ENCODE results near the gene EFNA3.
A peak's percentile ranks its signal among the peaks of the same experiment; 100 is the strongest.
"Not testable (repeated sequence)": the region's sequence is repeated elsewhere in the genome, so short reads cannot be mapped to it uniquely, and the experiment has no call there.

EFNA3 gene

DNA sequence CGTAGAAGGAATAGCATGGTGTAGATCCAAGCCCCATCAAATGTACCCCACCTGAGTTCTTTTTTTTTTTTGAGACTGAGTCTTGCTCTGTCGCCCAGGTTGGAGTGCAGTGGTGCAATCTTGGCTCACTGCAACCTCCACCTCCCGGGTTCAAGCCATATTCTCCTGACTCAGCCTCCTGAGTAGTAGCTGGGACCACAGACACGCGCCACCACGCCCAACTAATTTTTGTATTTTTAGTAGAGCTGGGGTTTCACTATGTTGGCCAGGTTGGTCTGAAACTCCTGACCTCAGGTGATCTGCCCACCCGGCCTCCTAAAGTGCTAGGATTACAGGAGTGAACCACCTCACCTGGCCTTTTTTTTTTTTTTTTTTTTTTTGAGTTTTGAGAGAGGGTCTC lies 39.5 kb downstream of the EFNA3 start:
- not testable (repeated sequence) for DNase-seq

DNA sequence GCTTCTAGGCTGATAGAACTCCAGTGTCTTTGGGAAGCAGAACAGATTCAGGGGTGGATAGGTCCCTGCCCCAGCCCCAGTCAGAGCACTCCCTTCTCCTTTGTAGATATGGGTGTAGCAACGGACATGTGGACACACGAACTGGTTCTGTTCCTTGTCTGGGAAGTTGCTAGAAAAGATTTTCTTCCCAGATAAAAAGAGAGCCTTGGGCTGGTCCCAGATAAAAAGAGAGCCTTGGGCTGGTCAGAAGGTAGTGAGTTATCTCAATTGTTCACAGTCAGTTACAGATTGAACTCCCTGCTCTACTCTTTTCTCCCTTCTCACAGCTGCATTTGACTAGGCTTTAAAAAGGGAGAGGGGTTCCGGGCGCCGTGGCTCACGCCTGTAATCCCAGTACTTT lies 41.6 kb downstream of the EFNA3 start:
- DNase-seq, result no peak

DNA sequence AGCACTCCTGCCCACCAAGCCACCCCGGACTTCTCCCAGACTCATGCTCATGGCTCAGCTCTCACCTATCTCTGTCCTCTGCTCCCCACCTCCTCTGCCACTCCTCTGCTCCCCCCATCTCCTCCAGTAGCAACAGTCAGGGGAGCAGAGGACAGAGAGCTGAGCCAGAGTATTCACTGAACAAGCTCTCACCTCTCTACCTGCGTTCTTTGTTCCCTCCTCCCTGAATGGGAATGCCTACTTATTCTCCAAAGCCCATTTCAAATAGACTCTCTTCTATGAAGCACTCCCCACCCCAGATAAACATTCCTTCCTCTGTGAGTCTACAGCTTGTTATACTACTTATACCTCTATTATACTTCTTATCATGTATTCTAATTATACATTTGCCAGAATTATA lies 42.6 kb downstream of the EFNA3 start:
- no peak for DNase-seq

DNA sequence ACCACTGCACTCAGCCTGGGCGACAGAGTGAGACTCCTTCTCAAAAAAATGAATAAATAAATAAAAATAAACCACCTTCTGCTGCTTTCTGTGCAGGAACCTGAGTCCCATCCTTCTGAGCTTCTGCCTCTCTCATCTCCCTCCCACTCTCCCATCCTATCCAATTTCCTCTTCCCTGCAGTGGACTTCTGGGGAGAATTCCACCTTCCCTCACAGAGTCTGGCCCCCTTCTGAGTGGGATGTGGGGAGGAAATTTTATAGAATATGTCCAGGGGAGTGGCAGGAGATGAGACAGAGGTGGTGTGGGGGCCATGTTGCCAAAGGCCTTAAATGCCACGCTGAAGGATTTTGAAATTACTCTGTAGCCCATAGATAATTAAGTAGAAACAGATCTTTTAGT lies 43.7 kb downstream of the EFNA3 start:
- no peak for DNase-seq

DNA sequence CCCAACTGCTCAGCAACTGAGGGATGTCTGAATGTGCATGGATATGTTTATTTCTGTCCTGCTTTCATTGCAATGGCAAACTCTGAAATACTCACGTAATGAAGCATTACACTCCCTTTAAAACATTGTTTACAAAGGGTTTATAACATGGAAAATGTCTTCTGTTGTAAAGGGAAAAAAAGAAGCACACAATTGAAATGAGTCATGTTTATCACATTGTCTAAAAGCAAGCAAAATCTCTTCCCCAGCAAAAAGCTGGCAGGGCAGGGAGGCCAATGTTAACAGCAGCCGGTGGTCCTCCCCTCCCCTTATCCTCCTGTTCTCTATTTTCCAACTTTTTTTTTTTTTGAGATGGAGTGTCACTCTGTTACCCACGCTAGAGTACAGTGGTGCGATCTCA lies 45.2 kb downstream of the EFNA3 start:
- DNase-seq, result no peak

DNA sequence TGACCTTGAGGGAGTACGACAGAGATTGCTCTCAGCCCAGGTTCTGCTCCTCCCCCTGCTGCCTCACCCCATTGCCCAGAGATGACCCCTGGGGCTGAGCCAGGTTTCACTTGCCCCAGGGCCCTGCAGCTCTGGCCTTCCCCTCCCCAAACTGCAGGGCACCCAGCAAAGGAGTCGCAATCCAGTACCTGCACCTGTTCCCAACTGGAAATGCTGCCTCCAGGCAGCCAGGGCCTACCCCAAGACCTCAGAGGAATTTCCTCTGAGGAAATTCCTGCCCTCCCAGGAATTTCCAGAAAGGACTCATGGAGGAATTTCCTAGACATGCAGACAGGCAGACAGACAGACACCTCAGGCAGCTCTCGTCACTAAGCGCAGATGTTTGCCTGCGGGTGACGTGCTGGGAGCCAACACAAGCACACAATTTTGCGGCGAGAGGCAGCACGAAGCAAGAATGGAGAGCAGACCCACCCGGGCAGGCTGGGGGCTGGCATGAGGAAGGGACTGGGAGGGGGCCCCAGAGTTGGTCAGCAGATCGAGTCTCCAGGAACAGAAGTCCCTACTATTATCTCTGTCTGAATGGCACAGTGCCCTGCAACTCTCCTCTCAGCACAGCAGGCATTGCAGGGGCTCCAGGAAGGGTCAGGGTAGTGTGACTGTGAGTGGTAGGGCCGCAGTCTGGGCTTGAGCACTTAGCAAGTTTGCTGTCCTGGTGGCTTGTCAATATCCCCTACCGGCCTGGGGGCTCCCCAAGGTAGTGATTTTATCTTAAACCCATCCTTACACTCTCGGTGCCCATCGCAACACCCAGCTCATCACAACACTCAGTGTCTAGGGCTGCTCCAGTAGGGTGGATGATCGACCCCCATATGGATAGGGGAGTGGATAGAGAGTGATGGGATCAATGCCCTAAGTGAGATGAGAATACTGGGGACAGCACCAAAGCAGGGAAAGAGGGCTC lies 46.1 kb downstream of the EFNA3 start:
- DNase-seq, result no peak

DNA sequence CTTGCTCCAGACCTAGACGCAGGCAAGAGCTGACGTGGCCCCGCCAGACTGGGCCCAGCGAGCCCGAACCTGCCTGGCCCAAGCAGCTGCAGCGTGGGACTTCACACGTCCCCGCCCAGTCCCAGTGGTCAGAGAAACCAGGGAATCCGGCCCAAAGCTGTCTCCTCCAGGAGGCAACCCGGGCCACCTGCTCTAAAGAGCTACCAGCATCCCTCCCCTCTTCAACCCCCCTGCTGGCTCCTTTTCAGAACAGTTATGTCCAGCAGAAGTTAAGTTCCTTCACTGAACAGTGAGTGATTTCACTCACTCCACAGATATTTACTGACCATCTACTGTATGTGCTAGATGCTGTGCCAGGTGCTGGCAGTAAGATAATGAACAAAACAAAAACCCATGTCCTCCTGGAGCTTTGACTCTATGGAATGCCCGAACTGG lies 46.9 kb downstream of the EFNA3 start:
- DNase-seq, result no peak

DNA sequence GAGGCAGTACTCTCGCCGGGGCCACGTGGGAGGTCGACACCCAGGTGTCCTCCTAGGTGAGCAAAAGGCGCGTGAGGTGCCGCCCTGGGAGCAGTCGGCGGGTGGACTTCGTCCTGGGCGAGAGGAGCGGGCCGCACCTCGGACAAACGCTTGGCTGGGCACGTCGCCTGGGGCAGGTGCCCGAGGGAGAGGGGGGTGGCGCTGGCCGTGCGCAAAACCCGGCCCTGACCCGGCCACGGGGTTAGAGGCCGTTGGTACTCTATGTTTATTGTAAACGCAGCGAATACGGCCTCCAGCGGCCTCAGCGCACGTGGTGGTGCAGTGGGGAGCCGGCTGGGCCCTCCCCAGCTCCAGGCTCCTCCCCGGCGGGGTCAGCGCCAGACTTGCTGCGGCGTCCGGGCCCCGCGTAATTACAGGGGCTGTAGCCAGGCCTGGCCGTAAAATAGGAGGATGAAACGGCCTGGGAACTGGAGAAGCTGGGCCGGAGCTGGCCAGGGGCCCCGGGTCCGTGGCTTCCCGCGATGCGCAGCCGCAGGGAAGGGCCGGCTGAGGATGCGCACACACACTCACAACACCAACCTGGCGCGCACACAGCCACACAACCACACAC lies 47.4 kb downstream of the EFNA3 start:
- no peak for DNase-seq

DNA sequence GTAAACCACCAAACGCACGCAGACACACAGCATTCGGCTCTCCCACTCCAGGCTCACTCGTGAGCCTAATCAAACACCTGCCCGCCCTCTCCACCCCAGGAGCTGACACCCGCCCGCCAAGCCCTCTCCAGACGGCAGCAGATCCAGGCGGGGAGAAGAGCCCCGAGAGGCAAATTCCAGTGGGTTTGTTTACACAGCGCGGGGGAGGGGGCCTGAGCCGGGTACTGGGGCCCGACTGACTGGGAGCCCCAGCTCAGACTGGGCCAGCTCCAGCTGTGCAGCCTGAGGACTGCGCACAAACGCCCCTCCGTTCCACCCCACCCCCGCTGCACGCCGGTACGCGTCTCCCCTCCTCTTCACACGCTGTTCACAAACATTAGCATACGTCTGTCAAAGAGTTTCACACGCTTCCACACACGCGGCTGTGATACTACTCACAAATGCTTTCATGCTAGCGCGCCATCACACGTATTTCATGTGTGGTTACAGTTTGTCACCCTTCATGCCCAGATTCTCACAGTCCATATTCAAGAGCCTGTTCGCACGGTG lies 48.0 kb downstream of the EFNA3 start:
- peak; percentile 46 for DNase-seq

DNA sequence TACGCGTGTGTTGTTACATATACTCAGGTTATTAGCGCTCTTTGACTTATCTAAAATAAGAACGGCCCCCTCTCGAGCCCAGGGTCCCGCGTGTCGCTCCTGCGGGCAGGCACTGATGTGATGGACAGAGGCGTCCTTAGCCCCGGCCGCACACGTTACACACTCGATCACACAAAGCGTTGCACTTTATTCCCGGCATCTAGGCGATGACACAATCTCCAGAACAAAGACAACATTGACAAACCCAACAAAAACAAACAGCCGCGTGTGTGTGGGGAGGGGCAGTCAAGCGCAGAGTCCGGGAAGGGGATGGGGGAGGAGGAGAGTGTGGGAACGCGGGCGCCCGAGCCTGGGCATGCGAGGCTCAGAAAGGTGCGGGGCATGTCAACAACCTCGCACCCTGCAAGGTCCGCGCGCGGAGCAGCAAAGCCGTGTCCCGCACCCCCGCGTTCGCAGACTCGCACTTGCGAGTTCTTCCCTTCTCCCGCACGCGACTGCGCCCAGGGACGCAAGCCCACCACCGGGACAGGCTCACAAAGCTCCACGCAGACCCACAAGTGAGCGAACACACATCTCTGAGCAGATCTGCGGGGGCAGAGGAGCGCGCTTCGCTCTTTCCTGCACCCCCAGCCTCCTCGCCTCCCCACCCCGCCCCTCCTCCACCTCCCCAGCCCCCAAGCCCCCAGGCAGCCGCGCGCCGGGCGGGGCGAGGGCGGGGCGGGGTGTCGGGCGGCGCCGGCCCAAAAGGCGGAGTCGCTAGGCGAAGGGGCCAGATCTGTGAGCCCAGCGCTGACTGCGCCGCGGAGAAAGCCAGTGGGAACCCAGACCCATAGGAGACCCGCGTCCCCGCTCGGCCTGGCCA lies 48.7 kb downstream of the EFNA3 start, which contains the start of gene EFNA1:
TSS of gene EFNA1 (plus strand) at position 772 of the 862 bp plus-strand sequence. CDS start 102 bp downstream, outside the sequence.
- peak; percentile 37 for DNase-seq

DNA sequence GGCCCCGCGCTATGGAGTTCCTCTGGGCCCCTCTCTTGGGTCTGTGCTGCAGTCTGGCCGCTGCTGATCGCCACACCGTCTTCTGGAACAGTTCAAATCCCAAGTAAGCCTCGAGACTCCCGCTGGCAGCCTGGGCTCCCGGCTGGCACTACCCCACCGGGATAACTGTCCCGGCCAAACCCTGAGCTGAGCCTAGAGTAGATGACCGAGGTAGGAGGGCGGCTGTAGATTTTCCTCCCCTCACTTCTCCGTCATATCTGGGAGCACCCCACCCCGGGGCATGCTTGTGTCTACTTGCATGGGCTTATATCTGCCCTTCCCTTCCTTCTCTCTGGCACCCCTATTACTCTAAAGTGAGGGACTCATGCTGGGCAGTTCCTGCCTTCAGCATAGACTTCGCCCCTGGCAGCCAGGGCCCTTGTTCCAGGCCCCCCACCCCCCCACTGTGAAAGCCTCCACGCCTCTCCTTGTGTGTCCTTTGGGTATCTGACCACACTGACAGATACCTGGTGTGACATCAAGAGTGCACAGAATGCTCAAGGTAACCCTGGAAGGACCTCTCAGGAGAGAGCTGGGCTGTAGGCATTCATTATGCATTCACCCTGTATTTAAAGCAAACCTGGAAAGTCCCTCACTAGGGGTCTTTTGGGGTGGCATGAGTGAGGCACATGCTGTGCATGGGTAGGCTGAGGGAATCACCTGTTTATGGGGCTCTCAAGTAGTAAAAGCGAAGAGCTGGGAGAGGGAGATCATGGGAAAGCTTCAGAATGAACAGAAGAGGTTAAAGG lies 49.5 kb downstream of the EFNA3 start:
- DNase-seq, result no peak

DNA sequence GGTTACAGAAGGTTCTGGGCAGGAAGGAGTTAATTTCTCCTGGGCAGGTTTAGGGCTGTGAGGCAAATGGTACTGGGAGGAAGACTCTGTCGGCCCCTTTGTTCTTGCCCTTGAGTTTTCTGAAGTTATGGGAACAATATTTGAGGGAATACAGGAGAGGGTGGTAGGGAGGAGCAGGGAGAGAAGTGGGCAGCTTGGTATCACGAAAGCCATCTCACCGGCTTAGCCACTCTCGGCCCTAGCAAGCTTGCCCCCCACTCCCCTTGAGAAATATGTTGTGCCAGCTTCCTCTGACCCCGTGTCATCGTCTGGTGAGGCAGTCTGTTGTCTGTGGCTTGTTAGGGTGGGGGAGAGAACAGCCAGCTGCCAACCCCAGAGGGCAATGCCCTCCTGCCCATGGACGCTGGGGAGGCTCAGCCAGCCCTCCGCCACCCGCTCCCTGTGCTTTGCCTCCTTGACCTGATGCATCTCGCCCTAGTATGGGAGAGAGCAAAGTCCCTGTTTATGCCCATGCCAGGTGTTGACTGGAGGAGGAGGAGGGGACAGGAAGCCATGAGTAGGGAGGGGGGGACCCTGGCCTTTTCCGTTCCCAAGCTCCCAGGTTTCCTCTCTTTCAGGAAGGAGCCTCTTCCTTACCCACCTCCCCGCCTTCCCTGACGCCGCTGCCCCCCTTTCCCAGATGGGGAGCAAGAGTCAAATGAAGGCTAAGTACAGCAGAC lies 50.3 kb downstream of the EFNA3 start:
- peak; percentile 26 for DNase-seq

DNA sequence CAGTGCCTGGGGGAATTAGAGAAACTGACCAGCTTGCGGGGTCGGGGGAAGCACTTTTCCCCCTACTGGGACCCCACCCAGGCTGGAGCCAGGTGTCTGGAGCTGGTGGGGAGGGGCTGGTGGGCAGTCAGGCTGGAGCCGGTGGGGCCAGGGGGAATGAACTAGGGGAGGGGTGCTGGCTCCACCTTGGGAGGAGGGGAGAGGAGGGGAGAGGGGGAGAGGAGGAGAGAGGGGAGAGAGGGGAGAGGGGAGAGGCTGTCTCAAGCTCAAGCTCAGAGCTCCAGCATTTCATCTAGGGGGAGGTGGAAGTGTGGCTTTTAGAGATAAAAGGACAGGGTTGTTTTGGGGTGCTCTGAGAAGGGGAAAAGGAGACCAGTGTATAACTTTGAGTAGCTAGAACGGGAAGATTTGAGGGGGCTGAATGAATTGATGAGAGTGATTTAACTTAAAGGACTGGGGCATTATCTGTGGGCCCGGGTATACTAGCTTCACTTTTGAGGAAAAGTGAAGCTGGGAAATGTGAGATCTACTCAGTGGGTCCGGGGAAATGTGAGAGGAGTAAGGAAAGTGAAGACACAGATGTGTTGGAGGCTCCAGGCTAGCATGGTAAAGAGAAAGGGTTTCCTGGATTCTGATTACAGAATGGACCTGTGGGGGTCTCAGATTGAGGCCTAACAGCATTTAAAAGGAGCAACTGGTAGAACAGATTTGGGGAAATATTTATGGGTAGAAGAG lies 51.8 kb downstream of the EFNA3 start:
- no peak for DNase-seq

DNA sequence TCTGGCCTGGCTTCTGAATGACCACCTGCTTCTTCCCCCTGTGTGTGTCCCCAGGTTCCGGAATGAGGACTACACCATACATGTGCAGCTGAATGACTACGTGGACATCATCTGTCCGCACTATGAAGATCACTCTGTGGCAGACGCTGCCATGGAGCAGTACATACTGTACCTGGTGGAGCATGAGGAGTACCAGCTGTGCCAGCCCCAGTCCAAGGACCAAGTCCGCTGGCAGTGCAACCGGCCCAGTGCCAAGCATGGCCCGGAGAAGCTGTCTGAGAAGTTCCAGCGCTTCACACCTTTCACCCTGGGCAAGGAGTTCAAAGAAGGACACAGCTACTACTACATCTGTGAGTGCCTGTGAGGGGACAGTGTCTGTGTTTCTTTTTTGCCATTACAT lies 52.6 kb downstream of the EFNA3 start:
- DNase-seq, result no peak

DNA sequence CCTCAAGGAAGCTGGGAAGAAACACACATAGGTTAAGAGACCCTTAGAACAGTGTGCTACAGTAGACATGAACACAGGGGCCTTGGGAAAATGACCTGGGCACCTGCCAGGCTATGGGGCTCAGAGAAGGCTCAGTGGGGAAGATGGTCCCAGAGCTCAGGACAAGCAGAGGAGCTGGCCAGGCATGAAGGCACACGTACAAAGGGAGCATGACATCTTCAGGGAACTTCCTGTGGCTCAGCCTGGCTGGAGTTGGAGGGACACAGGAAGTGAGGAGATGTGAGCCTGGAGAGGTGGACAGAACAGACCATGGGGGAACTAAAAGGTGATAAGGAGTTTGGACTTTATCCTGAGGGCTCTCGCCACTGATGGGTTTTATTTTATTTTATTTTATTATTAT lies 53.2 kb downstream of the EFNA3 start:
- no peak for DNase-seq

DNA sequence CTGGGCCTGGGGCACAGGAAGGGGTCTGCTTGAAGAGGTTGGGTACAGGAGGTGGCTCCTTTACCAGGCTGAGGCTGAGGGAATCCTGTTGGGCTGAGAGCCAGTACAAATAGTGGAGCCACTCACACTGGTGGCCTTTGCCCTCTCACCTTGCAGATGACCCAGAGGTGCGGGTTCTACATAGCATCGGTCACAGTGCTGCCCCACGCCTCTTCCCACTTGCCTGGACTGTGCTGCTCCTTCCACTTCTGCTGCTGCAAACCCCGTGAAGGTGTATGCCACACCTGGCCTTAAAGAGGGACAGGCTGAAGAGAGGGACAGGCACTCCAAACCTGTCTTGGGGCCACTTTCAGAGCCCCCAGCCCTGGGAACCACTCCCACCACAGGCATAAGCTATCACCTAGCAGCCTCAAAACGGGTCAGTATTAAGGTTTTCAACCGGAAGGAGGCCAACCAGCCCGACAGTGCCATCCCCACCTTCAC lies 55.2 kb downstream of the EFNA3 start:
- no peak for DNase-seq

DNA sequence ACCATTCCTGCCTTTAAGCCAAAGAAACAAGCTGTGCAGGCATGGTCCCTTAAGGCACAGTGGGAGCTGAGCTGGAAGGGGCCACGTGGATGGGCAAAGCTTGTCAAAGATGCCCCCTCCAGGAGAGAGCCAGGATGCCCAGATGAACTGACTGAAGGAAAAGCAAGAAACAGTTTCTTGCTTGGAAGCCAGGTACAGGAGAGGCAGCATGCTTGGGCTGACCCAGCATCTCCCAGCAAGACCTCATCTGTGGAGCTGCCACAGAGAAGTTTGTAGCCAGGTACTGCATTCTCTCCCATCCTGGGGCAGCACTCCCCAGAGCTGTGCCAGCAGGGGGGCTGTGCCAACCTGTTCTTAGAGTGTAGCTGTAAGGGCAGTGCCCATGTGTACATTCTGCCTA lies 55.7 kb downstream of the EFNA3 start:
- DNase-seq, result no peak

DNA sequence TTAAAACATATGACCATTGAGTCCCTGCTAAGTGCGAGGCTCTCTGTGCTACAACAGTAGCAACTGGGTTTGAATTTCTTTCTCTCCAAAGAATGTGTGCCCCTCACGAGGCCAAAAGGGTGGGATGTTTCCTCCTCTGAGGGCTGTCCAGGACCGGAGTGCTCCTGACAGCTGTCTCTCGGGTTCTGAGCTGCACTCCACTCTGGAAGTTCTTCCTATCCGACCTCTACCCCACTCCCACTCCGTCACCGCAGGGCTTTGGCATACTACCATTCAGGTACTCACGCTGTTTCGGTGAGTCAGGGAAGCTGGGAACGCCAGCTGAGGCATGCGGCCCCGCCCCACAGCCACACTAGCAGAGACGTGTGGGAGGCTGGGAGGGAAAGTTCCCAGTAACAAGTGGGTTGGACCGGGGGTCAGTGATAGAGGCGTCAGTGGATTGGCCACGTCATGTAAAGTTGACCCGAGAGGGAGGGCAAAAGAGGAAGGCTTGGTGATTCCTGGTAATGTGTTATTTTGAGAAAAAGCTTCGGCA lies 56.3 kb downstream of the EFNA3 start:
- peak; percentile 51 for DNase-seq

DNA sequence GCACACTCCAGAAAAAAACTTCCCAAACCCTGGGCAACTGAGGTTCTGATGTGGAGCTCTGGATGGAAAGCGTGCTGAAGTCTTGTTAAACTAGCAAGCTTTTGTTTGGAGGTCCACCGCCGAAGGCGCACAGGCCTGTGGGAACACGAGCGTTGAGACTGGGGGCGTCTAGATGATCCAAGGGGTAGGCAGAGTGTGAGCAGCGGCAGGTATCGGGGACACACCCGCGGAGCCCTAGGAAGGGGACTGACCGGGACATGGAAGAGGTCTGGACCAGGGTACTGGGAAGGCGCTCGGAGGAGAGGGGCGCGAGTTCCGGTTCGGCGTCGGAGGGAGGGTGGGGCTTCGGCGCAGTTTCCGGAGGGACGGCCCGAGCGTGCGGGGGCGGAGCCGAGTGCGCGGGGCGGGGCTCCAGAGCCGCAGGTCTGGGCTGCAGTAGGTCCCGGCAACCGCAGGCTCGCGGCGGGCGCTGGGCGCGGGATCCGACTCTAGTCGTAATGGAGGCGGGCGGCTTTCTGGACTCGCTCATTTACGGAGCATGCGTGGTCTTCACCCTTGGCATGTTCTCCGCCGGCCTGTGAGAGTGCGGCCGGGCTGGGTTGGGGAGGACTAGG lies 56.9 kb downstream of the EFNA3 start, which contains the start of gene SLC50A1:
TSS of gene SLC50A1 (plus strand) at position 438 of the 614 bp plus-strand sequence. CDS start at position 498, 60 bp downstream.
- peak; percentile 80 for DNase-seq

DNA sequence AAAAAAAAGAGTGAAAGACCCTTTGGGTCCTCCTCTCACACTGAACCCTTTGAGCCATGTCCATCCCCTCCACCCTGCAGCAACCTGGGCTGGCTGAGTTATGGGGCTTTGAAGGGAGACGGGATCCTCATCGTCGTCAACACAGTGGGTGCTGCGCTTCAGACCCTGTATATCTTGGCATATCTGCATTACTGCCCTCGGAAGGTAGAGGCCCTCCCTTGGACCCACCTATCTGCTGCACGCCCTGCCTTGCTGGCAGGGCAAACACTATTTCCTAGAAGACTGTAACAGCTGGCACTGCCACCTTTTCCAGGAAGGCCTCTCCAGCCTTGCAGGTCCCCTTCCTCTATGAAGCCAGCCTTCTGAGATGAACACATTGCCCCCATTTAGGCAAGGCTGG lies 58.1 kb downstream of the EFNA3 start:
- DNase-seq, result no peak

Data from DMS 273 treated with DMSO at 0.1 percent for 48 hours (cell line).